Thyroid gland (tissue), 4 donors: Measurements from ENCODE around the gene TLCD2. TPM values are rescaled to one million over a fixed set of nuclear protein-coding genes. Genes with fewer than 3 reads are reported as not detected.

Experiments
- DNase-seq, 2 donors: peaks; one replicate each; pipeline ENCODE4 v3.0.0-alpha.2; 2019
- H3K27ac ChIP-seq, 3 donors: fragments of 200-600 bp; sonication (generic); 1 replicate in 2 of 3; 2 replicates in 1 of 3; pipeline ENCODE4 v1.5.1; 2016 to 2019; ENCODE audit warnings: mild to moderate bottlenecking in 1 of 3, moderate library complexity in 1 of 3
- H3K27me3 ChIP-seq: fragments of 200-600 bp; sonication (generic); one replicate; pipeline ENCODE4 v1.5.1; 2019
- H3K36me3 ChIP-seq, 2 donors: fragments of 200-600 bp; sonication (generic); one replicate each; pipeline ENCODE4 v1.5.1; 2016 to 2019
- H3K4me1 ChIP-seq, 2 donors: fragments of 200-600 bp; sonication (generic); one replicate each; pipeline ENCODE4 v1.5.1; 2017 to 2019
- H3K4me3 ChIP-seq, 3 donors: fragments of 200-600 bp; sonication (generic); replicated peaks in 1 of 3; 1 replicate in 2 of 3; 2 replicates in 1 of 3; pipeline ENCODE4 v1.5.1; 2016; ENCODE audit warnings: mild to moderate bottlenecking in 1 of 3
- H3K9me3 ChIP-seq: fragments of 200-600 bp; sonication (generic); one replicate; pipeline ENCODE4 v1.5.1; 2017
- CTCF ChIP-seq, 6 experiments: fragments of 200-600 bp in 3 of 6; fragments of 450-650 bp in 3 of 6; sonication (generic) in 3 of 6; IDR thresholded peaks; one replicate each; pipeline ENCODE4 v1.5.1; 2016 to 2019; ENCODE audit warnings: antibody characterized with exemption in 6 of 6, mild to moderate bottlenecking in 2 of 6, inconsistent platforms in 1 of 6, moderate library complexity in 1 of 6
- POLR2A ChIP-seq, 2 donors: fragments of 450-650 bp; IDR thresholded peaks; one replicate each; pipeline ENCODE4 v1.6.1; 2017; ENCODE audit warnings: antibody characterized with exemption in 2 of 2, mild to moderate bottlenecking in 2 of 2, moderate library complexity in 1 of 2
- WGBS, 2 donors: methylation state at CpG; one replicate each; pipeline ENCODE4 v1.1.5; 2017; 5-methylcytosine and 5-hydroxymethylcytosine counted together
- intact Hi-C: fragments of 100-400 bp; cut with DNase I; formaldehyde crosslinking; loops from one replicate; pipeline ENCODE4 v1.15.1; 2023
- total RNA-seq, 4 donors: library from RNA; depleted of rRNA; stranded (reverse); fragments of >200 nt; gene quantifications; one replicate each; pipeline ENCODE4 v1.2.3, GENCODE V29; 2016

Gene TLCD2
- total RNA-seq, 4 donors from 2014 or later: 1.7 to 5.6 (median 3.7) TPM

- no peak for DNase-seq
- Histone ChIP-seq H3K9me3 (no peaks in the 10 kb centered on the region), H3K4me1 (peaks cover 8 to 15% of the 10 kb centered on the region in 2 donors), H3K4me3 (no peak overlapping the region), H3K36me3 (peaks cover 15 to 18% of the 10 kb centered on the region in 2 donors), H3K27me3 (no peaks in the 10 kb centered on the region), H3K27ac (no peak overlapping the region)
- TF ChIP-seq POLR2A (IDR thresholded peaks at IDR 0.05): no peak
- no peak for TF ChIP-seq CTCF (IDR thresholded peaks at IDR 0.05)
- WGBS, 2 donors: 91 to 92% methylated on average over 7 of the region's 7 CpGs
- intact Hi-C loops: no loop called here
Observed at GRCh38 chr17:1686086-1686485, 24.1 kb downstream of the TLCD2 start.

GRCh38 chr17:1684378-1685189 lies 25.6 kb downstream of the TLCD2 start, which contains the start of gene PRPF8:
Gene PRPF8, minus strand, starts transcription at chr17:1684867. Its CDS starts 296 bp downstream, at chr17:1684571.
- TF ChIP-seq POLR2A (IDR thresholded peaks at IDR 0.05): peak; percentile 79 to 97
- TF ChIP-seq CTCF (IDR thresholded peaks at IDR 0.05): no peak
- Histone ChIP-seq H3K27me3 (no peaks in the 10 kb centered on the region), H3K36me3 (peaks cover 30 to 33% of the 10 kb centered on the region in 2 donors), H3K27ac (peak within 1 kb of the TSS; percentile 86 to 95 (median 91)), H3K4me1 (peaks cover 8 to 15% of the 10 kb centered on the region in 2 donors), H3K4me3 (peak within 1 kb of the TSS; percentile 66 to 74 (median 67)), H3K9me3 (no peaks in the 10 kb centered on the region)
- intact Hi-C loops: no loop called here
- WGBS, 2 donors: 0% methylated on average over 40 to 41 of the region's 72 CpGs
- peak; percentile 98 to 99 for DNase-seq

- WGBS, 2 donors: 80 to 85% methylated on average over 5 of the region's 5 CpGs
- peak overlapping the region in 1 of 3 donors; percentile 95 for H3K27ac ChIP-seq
- TF ChIP-seq CTCF (IDR thresholded peaks at IDR 0.05) (no peak), POLR2A (IDR thresholded peaks at IDR 0.05) (no peak)
- no peaks in the 10 kb centered on the region for H3K27me3 ChIP-seq
- DNase-seq: no peak
- H3K4me3 ChIP-seq: peak overlapping the region in 2 of 3 donors; percentile 66 to 74
- H3K4me1 ChIP-seq: peaks cover 8 to 15% of the 10 kb centered on the region in 2 donors
- intact Hi-C loops: no loop called here
- H3K9me3 ChIP-seq: no peaks in the 10 kb centered on the region
- H3K36me3 ChIP-seq: peaks cover 41 to 44% of the 10 kb centered on the region in 2 donors
Observed at GRCh38 chr17:1683459-1683858, 26.7 kb downstream of the TLCD2 start.

GRCh38 chr17:1676401-1676800 lies 33.8 kb downstream of the TLCD2 start:
- H3K4me3 ChIP-seq: no peak overlapping the region
- no peak for DNase-seq
- peaks cover 98 to 99% of the 10 kb centered on the region in 2 donors for H3K36me3 ChIP-seq
- no peak for TF ChIP-seq CTCF (IDR thresholded peaks at IDR 0.05)
- TF ChIP-seq POLR2A (IDR thresholded peaks at IDR 0.05): no peak
- no peak overlapping the region for H3K27ac ChIP-seq
- WGBS, 2 donors: 94 to 97% methylated on average over 13 of the region's 13 CpGs
- H3K27me3 ChIP-seq: no peaks in the 10 kb centered on the region
- intact Hi-C loops: no loop called here
- no peaks in the 10 kb centered on the region for H3K9me3 ChIP-seq
- H3K4me1 ChIP-seq: no peaks in the 10 kb centered on the region
